Fibroblast of pulmonary artery (primary cell): Measurements from ENCODE around the gene LIPJ.

Experiments
- DNase-seq: peaks from one replicate; pipeline ENCODE4 v3.0.0-alpha.2; 2010; ENCODE audit warnings: low read depth
- H3K4me3 ChIP-seq: replicated peaks from 2 replicates; pipeline ENCODE4 v1.5.1; 2011; ENCODE audit warnings: low read depth, mild to moderate bottlenecking, control low read depth, low read length, moderate library complexity
- TF ChIP-seq, protein P1 (sequence below): IDR thresholded peaks from 2 replicates; pipeline ENCODE4 v1.5.1; 2011; ENCODE audit warnings: mild to moderate bottlenecking, control low read depth, low read length, inconsistent platforms; ENCODE audit errors: missing control alignments

LIPJ gene, protein sequence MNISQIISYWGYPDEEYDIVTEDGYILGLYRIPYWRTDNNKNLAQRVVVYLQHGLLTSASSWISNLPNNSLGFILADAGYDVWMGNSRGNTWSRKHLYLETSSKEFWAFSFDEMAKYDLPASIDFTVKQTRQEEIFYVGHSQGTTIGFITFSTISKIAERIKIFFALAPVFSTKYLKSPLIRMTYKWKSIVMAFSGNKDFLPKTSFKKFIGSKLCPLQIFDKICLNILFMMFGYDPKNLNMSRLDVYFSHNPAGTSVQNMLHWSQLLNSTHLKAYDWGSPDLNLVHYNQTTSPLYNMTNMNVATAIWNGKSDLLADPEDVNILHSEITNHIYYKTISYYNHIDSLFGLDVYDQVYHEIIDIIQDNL

DNA sequence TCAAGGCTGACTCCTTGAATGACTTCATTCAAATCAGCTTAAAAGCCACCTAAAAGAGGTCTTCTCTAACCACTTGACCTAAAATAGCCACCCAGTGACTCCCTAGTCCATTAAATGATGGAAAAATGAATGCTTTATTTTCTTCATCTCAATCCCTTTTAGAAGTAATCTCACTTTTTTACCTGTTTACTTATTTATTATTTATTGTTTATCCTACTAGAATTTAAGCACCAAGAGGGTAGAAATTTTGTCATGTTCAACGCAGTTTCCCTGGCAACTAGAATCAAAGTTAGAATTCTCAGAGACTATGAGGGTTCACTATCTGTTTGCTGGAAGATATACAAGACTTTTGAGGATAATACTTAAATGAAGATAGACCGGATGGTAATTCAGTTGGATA lies at the start of gene LIPJ:
Gene LIPJ, plus strand, starts transcription at position 301 of the 400 bp plus-strand sequence. CDS start 3,926 bp downstream, outside the sequence.
- no peak within 1 kb of the TSS for H3K4me3 ChIP-seq
- no peak for DNase-seq
- TF ChIP-seq, protein P1, sequence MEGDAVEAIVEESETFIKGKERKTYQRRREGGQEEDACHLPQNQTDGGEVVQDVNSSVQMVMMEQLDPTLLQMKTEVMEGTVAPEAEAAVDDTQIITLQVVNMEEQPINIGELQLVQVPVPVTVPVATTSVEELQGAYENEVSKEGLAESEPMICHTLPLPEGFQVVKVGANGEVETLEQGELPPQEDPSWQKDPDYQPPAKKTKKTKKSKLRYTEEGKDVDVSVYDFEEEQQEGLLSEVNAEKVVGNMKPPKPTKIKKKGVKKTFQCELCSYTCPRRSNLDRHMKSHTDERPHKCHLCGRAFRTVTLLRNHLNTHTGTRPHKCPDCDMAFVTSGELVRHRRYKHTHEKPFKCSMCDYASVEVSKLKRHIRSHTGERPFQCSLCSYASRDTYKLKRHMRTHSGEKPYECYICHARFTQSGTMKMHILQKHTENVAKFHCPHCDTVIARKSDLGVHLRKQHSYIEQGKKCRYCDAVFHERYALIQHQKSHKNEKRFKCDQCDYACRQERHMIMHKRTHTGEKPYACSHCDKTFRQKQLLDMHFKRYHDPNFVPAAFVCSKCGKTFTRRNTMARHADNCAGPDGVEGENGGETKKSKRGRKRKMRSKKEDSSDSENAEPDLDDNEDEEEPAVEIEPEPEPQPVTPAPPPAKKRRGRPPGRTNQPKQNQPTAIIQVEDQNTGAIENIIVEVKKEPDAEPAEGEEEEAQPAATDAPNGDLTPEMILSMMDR: no peak

DNA sequence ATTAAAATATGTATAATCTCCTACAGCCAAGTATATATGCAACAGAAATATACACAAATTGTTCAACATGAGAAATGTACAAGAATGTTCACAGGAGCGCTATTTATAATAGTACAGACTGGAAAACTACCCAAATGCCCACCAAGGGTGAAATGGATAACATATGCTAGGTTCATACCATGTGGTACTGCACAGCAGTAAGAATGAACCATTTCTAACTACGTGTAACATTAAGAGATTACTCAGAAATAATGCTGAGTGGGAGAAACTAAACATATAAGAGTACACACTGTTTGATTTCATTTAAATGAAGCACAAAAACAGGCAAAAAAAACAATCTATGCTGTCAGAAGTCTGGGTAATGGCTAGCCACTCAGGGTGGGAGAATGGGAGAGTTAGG lies 49.2 kb upstream of the LIPJ start:
- TF ChIP-seq, protein P1: no peak
- no peak for DNase-seq
- no peak overlapping the region for H3K4me3 ChIP-seq

DNA sequence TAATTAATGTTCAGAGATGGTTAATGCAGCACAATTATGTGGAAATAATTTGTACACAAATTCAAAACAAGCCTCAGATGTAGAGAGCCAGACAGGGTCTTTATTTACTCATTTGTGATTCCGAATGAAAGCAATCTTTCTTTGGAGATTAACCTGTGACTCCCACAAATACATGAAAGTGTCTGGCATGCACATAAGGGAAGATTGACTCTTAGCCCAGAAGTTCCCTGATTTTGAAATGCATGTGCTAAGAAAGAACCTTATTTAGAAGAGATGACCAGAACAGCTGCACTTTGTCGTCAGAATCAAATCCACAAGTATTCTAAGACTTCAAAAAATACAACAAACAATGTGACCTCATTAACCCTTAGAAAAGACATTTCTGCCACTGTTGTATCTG lies 48.5 kb upstream of the LIPJ start:
- peak; percentile 94 for DNase-seq
- TF ChIP-seq, protein P1: no peak
- H3K4me3 ChIP-seq: no peak overlapping the region

DNA sequence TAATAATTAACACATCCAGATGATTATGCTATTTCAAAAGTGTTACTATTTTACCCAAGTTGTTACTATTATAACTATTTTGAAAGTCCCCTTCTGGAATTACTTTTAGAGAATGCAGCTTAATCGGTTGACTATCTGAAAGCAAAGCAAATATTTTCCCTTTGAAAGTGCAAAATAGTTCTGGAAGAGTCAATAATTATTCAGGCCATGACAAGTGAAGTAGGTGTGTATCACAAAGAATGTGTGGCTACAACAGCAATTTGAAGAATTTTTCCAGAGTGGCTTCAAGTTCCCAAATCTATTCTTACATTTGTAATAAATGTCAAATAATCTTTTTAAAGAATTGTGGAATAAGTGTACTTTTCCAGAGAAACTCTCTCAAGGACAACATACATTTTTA lies 46.2 kb upstream of the LIPJ start:
- no peak for DNase-seq
- TF ChIP-seq, protein P1: no peak
- H3K4me3 ChIP-seq: no peak overlapping the region

DNA sequence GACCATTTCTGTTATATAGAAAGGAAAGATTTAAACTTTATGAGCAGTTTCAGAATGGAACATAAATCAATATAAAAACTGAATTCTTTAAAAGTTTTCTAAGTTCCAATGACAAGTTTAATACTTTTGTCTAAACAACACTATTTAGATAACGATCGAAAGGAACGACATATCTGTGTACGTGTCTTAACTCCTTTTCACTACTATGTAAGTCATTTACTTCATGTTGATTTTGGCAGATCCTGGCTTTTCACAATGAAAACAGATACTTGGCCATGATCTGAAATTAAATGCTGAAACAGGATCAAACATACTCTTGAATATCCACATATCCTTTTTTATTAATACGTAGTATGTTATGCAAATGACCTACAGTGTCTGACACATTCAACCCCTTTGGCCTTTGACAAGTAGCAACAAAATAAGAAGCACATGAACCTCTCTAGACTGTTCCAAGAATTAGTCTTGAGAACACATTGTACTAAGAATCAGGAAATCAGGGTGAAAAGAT lies 45.4 kb upstream of the LIPJ start:
- H3K4me3 ChIP-seq: no peak overlapping the region
- DNase-seq: peak; percentile 65
- TF ChIP-seq, protein P1: no peak

DNA sequence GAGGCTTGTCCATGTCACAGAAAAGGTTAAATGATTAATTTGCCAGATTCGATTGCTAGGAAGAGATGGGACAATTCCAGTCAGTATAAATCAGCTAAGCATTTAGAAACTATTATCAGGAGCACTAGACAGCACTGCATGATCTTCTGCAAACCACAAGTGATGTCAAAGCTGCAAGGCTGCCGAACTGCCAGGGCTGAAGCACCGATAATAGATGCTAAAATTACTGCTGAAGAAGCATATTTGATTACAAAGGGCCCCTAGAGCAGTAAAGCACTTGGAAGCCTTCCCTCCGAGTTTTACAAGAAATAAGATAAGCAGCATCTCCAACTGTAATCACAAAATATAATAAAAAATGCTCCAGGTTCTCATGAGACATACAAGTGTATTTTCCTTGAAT lies 44.0 kb upstream of the LIPJ start:
- TF ChIP-seq, protein P1: no peak
- no peak overlapping the region for H3K4me3 ChIP-seq
- no peak for DNase-seq
